Measurements from ENCODE around the gene TGFBR2.

- TF ChIP-seq ZNF274 (CRISPR knock-in tag; IDR thresholded peaks at IDR 0.05): no peak
- no peak for TF ChIP-seq TCF12 (IDR thresholded peaks at IDR 0.05)
- TF ChIP-seq TCF12 (CRISPR knock-in tag; IDR thresholded peaks at IDR 0.05): no peak
- TF ChIP-seq NFE2L1 (CRISPR knock-in tag; IDR thresholded peaks at IDR 0.05; ENCODE audit: borderline replicate concordance): no peak
- no peak for TF ChIP-seq ZKSCAN1 (IDR thresholded peaks at IDR 0.05; ENCODE audit: low read length)
- TF ChIP-seq ZNF792 (CRISPR knock-in tag; IDR thresholded peaks at IDR 0.05): no peak
- no peak for TF ChIP-seq ZNF800 (CRISPR knock-in tag; IDR thresholded peaks at IDR 0.05)
- TF ChIP-seq CTCF (CRISPR knock-in tag; IDR thresholded peaks at IDR 0.05): no peak
Measured at GRCh38 chr3:30587904-30588303, 18.5 kb upstream of the TGFBR2 start.

All from HepG2 (cell line).